Measurements from ENCODE around the gene PRDM10.
A peak's percentile ranks its signal among the peaks of the same experiment; 100 is the strongest.

The PRDM10 gene

DNA sequence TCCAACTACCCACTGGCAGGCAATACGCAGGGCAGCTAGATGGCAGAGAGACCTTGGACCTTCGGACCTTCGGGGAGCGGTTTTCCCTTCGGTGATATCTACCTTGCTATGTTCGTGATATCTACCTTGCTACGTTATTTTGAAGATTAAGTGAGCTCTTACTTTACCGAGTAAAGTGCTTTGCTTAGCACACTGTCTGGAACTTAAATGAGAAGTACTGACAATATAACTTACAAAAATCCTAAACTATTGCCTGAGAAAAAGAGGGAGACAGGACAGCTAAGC lies 1.0 kb upstream of the PRDM10 start:
- no peak for DNase-seq

DNA sequence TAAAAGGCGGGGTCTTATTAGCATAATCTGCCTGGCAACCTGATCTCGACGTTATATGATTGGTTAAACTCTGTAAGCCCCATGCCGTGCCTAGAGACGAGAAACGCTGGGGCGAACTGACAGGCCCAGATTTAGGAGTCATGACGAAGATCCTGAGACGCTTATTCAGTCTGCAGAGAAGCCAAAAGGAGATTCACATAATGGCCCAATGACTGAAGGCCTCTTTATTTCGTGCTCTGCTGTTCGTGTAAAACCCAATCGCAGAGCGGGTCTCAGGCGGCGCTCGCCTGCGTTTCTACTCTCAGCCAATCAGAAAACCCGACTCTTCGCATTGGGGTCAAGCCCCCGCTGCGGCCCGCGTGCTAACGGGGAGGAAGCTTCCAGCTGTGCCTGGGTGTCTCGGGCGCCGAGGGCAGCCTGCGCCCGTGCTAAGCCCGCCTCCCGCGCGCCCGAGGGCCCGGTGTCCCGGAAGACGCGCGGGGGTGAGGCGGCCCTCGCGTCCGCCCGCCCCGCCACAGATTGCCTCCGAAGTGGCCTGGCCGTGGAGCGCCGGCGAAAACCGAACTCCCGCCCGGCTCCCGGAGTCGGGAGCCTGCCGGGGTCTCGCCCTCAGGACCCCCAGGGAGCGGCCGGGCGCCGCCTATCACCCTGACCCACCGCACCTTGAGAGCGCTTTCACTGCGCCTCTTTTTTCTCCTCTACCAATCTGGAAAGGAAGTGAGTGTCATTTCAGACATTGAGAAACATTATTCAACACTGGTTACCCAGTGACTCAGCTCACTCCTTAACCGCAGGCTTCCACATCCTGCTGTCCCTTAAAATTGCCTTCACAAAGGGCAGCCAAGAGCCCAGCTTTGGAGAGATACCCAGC lies 446 bp upstream of the PRDM10 start:
- peak; percentile 99 for DNase-seq

DNA sequence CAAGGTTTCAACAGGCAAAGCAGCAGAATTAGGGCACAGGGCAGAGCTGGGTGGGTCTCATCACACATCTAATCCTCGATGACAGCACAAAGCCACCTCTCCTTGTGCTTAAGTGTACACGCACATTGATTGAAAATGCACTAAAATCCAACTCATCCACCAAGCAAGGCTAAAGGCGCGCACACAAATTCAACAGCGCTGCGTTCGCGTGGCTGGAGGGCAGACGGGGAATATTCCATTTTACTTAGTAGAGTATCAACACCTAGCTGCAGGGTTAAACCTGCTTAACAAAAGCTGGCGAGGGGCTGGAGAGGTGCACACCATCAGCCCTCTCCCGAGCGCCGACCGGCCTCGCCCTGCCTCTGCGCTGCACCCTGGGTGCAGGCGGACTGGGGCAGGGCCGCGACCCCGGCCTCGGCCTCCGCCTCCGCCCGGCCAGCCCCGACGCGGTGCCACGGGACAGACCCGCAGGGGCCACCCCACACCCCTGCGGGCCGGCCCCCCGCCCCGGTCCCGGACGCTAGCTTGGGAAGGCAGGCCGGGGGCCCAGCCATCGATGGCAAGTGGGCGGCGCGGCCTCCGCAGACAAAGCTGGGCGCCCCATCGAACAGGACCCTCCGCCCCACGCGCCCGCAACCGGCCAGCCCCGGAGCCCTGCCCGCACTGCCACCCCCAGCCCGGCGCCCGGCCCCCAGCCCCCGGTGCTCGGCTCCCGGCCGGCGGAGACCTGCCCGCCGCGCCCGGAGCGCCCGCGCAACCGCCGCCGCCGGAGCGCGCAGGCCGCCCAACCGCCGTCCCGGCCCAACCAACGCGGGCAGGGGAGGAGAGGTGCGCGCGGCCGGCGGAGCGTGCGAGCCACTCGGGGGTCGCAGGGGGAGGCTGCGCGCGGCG lies 929 bp downstream of the PRDM10 start:
- DNase-seq: no peak

DNA sequence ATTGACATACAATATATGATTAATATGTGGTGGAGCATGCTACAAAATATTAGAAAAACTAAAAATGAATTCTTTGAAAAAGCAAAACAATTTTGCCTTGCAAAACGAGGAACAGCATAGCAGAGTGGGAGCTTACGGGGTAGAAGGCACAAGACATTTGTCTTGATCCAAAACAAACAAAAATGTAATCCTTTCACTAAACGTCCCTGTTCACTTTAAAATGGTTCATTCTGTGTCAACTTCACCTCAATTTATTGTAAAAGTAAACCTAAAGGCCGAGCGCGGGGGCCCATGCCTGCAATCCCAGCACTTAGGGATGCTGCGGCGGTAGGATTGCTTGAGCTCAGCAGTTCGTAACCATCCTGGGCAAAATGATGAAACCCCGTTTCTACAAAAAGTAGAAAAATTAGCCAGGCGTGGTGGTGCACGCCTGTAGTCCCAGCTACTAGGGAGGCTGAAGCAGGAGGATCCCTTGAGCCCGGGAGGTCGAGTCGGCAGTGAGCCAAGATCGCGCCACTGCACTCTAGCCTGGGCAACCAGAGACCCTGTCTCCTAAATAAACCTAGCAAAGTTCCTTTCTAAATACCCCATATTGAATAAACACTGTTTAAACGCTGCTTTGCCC lies 2.0 kb downstream of the PRDM10 start:
- DNase-seq: no peak

DNA sequence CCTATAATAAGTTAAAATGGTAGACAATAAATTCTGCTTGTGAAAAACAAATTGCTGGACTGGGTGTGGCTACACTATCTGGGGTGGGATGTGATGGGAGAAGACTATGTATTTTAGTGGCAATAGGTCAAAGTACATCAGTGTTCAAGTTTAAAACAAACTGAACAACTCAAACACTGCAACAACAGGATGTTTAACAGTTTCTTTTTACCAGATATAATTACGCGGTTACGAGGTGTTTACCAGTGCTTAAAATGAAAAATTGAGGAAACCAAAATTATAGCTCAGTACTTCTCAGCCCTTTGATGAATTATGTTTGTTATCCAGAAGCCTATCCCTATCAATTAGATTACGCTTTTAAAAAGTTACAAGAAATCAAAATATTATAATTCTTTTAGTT lies 3.2 kb downstream of the PRDM10 start:
- no peak for DNase-seq

DNA sequence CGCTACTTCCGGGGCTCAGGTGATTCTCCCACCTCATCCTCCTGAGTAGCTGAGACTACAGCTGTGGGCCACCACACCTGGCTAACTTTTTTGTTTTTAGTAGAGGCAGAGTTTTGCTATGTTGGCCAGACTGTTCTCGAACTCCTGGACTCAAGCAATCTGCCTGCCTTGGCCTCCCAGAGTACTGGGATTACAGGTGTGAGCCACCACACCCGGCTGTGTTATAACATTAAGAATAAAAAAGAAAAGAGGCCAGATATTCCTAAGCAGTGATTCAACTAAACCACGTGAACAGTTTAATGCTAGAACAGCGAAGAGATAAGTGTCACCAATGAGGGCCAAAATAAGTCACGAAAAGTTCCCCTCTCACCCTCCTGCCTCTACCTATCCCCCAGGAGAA lies 3.7 kb downstream of the PRDM10 start:
- no peak for DNase-seq

DNA sequence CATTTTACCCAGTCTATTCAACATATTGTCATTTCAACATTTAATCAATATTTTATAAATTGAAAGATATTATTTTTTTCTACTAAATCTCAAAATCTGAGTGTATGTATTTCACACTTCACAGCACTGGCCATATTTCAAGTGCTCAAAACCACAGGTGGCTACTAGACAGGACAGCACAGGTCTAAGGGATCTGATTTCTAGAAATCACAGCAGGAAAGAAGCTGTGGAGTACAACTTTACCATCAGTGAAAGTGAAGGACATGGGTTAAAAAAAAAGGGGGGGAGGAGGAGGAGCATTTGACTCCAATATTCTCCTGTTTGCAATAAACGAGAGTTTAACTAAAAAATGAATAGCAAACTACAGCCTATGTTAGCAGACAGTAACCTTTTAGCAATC lies 4.5 kb downstream of the PRDM10 start:
- DNase-seq: no peak

DNA sequence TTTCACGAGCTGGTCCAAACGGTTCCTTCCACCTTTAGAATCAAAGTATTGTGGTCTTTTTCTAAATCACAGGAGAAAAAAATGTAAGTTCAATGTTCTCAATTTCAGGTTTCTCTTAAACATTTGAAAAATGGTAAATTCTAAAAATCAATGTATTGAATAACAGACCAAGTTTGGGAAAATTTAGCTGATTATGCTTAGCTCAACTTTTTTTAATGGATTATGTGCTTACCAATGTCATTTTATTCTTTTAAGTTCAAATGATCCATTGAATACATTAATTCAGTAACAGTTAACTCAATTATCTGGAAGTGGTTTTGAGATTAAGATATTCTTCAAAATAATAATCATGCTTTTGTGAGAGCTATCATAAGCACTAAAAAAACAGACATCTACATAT lies 5.1 kb downstream of the PRDM10 start:
- DNase-seq: no peak

DNA sequence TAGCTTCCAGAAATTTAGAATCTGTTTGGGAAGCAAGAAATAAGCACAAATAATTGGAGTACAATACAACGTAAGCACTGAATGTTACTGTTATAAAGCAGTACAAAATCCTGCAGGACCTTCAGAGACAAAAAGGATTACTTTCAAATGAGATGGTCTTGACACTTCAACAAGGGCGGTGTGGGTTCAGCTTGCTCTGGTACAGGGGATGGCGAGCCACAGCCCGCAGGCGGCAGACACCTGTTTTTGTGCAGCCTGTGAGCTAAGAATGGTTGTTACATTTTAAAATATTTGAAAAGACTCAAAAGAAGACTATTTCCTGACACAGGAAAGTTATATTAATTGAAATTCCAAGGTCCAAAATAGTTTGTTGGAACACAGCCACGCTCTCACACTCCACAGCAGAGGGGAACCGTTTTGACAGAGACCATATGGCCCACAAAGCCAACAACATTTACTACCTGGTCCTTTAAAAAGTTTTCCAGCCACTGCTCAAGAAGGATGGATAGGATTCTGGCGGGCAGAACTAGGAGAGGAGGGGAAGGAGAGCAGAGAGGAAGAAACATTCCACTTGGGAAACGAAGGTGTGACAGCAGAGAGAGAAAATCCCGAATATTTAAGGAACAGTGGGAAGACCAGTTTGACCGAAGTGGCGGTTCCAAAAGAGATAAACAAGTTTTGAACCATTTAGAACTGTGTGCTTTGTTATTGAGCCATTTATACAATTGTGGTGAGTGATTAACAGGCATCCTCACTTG lies 6.3 kb downstream of the PRDM10 start:
- no peak for DNase-seq

DNA sequence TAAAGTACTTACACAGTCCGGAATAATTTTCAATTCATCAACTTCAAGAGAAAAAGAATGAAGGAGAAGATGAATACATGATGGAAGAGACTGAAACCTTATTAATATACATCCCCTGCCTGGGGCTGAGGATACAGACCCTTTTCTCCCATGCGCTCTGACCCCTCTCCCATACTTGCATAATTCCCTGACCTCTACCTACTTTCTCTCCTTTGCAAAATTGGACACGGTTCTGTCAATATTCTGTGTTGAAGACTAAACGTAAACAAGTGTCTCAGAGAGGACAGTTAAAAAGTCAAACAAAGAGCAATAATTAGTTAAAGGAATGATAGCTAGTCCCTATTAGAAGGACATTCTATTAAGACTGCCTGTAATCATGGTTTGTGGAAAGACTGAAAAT lies 7.5 kb downstream of the PRDM10 start:
- no peak for DNase-seq

DNA sequence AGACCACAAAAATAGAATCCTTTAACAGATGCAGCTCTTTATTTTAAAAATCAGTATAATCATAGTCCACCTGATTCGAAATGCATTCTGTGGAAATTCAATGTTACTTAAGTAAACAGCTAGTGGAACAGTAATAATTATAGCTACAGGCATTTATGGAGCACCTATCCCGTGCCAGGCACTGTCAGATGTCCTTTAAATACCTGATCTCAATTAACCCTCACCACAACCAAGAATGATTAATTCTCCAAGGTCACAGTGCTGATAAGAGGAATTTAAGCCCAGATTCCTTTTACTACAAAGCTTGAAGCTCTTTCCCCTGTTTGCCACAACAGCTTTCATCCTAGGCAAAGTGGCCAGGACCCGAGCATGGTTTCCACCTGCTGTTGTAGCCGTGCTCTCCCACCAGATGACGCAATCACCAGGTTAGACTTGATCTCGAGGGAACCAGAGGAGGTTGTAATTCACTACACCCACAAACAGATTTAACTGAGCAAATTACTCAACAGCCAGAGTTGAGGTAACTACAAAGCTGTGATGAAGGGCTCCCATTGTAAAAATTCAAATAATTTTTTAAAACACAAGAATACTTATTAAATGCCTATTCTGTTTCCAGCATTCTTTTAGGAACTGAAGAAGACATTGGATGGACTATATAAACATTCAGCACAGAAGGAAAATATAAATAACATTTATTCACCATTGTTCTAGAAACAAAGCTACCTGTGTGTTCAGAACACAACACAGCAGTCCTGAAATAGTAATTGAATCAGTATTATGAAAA lies 10.3 kb downstream of the PRDM10 start:
- peak; percentile 23 for DNase-seq

DNA sequence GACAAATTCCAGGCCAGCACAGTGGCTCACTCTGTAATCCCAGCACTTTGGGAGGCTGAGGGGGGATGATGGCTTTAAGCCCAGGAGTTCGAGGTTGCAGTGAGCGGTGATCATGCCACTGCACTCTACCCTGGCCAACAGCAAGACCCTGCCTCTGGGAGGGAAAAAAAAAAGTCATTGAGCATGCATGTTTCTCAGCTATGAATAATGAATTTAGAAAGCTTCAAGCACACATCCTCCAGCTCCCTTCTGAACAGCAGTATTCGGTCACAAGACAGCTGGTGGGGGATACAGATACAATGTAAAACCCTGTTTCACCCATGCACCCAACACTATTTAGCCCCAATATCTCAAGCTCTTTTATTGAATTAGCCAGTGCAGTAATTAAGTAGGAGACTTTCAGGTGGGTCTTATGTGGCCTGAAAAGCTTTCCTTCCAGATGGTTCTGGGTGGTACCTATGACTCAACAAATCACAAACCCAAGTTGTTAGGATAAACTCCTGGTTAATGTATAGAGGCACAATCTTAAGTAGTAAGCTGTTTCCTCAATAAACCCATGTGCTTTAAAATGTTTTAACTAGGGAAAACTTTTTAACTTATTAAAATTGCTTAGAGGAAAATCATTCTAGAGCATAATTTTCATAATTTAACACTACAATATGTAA lies 13.4 kb downstream of the PRDM10 start:
- DNase-seq: no peak

DNA sequence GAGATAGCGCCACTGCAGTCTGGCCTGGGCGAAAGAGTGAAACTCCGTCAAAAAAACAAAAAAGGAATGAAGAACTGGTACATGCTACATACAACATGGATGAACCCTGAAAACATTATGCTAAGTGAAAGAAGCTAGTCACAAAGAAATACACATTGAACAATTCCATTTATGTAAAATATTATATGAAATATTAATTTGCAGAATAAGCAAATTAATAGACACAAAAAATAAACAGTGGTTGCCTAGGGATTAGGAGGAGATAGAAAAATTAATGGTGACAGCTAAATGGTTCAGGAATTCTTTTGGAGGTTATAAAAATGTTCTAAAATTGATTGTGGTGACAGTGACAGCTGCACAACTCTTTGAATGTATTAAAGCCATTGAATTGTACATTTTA lies 14.7 kb downstream of the PRDM10 start:
- DNase-seq: no peak

DNA sequence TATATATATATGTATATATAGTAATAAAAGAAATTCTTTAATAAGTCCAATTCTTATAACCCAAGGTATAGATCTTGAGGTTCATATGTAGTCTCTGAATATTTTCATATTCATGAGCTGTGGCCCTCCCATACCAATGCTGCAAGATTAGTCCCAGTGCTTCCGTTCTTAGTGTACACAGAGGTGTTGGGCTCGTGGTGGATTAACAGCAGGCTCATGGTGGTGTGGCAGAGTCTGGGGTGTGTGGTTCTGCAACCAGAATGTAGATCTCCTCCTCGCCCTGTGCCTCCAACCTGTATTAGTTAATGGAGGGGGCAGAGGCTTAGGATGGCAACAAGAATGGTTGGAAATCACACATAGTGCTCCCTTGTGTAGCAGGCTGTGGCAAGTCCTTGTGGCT lies 16.8 kb downstream of the PRDM10 start:
- DNase-seq: no peak

DNA sequence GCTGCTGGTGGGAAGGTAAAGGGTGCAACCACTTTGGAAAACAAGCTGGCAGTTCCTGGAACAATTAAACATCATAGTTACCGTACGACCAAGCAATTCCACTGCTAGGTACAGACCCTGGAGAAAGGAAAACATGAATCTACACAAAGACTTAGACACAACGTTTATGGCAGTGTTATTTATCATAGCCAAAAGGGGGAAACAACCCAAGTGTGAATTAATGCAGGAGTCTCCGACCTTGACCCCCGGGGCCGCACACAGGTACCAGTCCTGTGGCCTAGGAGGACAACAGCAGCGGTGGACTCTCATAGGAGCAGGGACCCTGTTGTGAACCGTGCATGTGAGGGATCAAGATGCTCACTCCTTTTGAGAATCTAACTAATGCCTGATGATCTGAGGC lies 22.5 kb downstream of the PRDM10 start:
- DNase-seq: no peak

DNA sequence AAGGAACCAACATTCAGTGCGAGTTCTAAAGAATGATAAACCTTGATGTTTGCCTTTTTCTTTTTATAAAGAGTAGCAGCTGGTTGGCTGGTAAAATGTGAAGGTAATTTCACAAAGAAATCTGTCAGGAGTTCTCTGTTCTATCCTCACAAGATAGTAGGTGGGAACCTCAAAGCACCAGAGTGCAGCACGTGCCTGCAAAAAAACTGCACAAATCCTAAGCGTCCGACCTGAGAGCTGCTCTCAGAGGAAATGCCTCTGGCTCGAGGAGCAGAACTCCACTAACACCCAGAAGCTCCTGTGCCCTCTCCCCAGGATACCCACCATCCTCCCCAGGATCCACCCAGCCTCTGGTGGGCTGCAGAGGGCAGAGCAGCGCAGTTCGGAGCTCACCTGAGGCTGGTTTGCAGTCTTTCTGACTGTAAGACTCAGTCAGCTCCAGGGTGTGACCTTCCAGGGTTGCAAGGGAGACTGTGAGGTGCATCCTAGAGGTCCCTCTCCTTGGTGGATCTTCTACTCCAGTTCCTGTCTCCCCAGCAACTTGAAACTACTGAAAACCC lies 23.5 kb downstream of the PRDM10 start:
- no peak for DNase-seq

DNA sequence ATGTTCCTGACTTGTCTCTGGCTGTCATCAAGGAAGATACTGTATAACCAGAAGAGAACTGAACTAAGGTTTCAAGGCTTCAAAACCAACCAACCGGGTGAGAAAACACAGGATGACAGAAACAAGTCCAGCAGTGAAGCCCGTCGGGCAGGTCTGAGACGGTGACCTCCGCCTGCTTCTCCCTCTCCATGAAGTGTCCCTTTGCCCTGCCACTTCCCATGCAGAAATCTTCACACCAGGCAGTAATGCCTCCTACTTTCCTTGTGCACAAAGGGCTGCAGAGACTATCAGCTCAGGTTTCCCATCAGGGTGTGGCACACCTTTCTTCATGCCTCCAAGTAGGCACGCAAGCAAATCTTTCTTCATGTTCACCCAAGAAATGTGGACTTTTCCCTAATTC lies 24.2 kb downstream of the PRDM10 start:
- no peak for DNase-seq

DNA sequence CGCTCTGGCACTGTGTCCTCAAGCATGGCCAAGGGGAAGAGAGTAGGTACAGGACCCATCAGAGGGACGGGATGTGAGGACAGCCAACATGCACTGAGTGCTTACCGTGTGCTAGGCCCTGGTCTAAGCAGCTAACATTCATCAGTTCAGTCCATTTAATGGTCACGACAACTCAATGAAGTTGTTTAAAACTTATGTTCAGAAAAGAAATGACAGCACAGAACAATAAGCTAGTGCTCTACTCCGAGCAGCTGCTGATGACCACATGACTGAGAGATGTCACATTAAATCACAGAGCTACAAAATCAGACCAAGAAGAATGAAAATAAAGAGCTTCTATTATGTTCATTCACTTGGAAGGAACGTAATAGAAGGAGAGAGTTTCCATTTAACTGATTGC lies 26.3 kb downstream of the PRDM10 start:
- DNase-seq: no peak

DNA sequence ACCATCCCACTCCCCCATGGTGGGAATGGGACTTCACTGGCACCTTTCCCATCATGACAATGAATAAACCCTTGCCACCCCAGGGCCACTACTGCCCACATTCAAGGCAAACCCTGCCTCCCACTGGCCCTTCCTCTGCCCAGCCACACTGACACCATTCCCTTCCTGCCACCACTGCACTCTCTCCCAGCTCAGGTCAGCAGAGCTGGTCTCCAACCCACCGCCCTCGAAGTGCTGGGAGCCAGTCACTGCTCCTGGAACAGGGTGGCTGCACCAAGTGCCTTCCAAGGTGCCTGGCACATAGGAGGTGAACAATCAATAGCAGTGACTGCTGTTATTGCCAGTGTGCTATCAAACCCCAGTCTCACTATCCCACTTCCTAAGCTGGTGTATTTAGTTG lies 27.1 kb downstream of the PRDM10 start:
- no peak for DNase-seq

DNA sequence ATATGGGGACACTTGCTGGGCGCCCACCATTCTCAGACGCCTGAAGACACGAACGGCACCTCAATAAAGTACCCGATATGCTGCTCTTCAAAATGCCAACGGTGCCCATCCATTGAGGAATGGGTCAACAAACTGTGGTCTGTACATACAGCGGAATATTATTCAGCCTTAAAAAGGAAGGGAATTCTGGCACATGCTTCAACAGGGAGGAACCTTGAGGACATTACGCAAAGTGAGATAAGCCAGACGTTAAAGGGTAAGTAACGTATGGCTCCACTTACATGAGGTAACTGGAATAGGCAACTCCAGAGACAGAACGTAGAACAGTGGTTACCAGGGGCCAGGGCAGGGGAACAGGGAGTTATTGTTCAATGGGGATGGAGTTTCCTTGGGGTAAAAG lies 28.0 kb downstream of the PRDM10 start:
- DNase-seq: no peak

DNA sequence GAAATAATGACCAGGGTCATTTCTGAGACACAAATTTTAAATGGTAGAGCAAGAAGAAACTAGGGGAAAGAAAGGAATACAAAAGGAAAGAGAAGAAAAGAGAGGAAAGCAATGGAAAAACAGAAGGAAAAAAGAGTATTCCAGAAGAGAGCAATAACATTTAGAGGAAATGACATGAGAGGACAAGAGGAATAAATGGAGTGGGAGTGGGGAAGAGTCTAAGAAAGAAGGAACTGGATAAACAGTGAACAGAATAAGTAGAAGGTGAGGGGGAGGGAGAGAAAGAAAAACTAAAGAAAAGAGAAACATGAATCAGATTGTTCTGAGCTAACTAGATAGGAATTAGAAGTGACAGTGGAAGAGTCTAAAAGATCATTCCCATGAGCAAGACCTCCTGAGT lies 28.4 kb downstream of the PRDM10 start:
- no peak for DNase-seq
